ENCODE data around the gene PSME4.
"Not testable (repeated sequence)": the region's sequence is repeated elsewhere in the genome, so short reads cannot be mapped to it uniquely, and the experiment has no call there.

The PSME4 gene

GRCh38 chr2:53863538-53864227 is 107.1 kb downstream of the PSME4 start:
- H3K36me3 ChIP-seq (ENCODE audit: control insufficient read depth, insufficient read depth, low read length) = peaks cover 4% of the 10 kb centered on the region; the same call in 1 of the 2 replicates
- H3K4me1 ChIP-seq (ENCODE audit: control insufficient read depth, insufficient read depth, low read length) = no peaks in the 10 kb centered on the region
- WGBS (ENCODE audit: insufficient coverage, insufficient read length) = no CpG with 5 or more reads among the region's 6 CpGs
- H3K4me3 ChIP-seq (ENCODE audit: low read length) = no peak overlapping the region
- DNase-seq (ENCODE audit: low read depth, low spot score) = no peak
- no peaks in the 10 kb centered on the region for H3K27me3 ChIP-seq (ENCODE audit: control insufficient read depth, insufficient read depth, low read length)
- no peak overlapping the region for H3K27ac ChIP-seq (ENCODE audit: low read length)
- no peaks in the 10 kb centered on the region for H3K9me3 ChIP-seq (ENCODE audit: control insufficient read depth, insufficient read depth, low read length)

GRCh38 chr2:53861824-53862223 is 109.0 kb downstream of the PSME4 start:
- H3K4me1 ChIP-seq (ENCODE audit: control insufficient read depth, insufficient read depth, low read length) = no peaks in the 10 kb centered on the region
- no peaks in the 10 kb centered on the region for H3K9me3 ChIP-seq (ENCODE audit: control insufficient read depth, insufficient read depth, low read length)
- no peak overlapping the region for H3K4me3 ChIP-seq (ENCODE audit: low read length)
- H3K27me3 ChIP-seq (ENCODE audit: control insufficient read depth, insufficient read depth, low read length) = no peaks in the 10 kb centered on the region
- WGBS (ENCODE audit: insufficient coverage, insufficient read length) = no CpG with 5 or more reads among the region's 5 CpGs
- DNase-seq (ENCODE audit: low read depth, low spot score) = no peak
- H3K36me3 ChIP-seq (ENCODE audit: control insufficient read depth, insufficient read depth, low read length) = peaks cover 4% of the 10 kb centered on the region; the same call in 1 of the 2 replicates
- no peak overlapping the region for H3K27ac ChIP-seq (ENCODE audit: low read length)

- Histone ChIP-seq H3K27ac (ENCODE audit: low read length) (no peak within 1 kb of the TSS), H3K27me3 (ENCODE audit: control insufficient read depth, insufficient read depth, low read length) (no peaks in the 10 kb centered on the region), H3K36me3 (ENCODE audit: control insufficient read depth, insufficient read depth, low read length) (peaks cover 4% of the 10 kb centered on the region; the same call in 1 of the 2 replicates), H3K4me1 (ENCODE audit: control insufficient read depth, insufficient read depth, low read length) (no peaks in the 10 kb centered on the region), H3K9me3 (ENCODE audit: control insufficient read depth, insufficient read depth, low read length) (no peaks in the 10 kb centered on the region), H3K4me3 (ENCODE audit: low read length) (peak within 1 kb of the TSS; percentile 52; the same call in 1 of the 2 replicates)
- DNase-seq (ENCODE audit: low read depth, low spot score) = no peak
- WGBS (ENCODE audit: insufficient coverage, insufficient read length) = no CpG with 5 or more reads among the region's 72 CpGs
These were observed 111.3 kb downstream of the PSME4 start, which contains the start of gene GPR75 for GRCh38 chr2:53859206-53860181. GPR75 (minus strand) TSS chr2:53859967; CDS start chr2:53854756, 5,211 bp downstream.

GRCh38 chr2:53856272-53856671 is 114.5 kb downstream of the PSME4 start:
- Histone ChIP-seq H3K36me3 (ENCODE audit: control insufficient read depth, insufficient read depth, low read length) (no peaks in the 10 kb centered on the region), H3K9me3 (ENCODE audit: control insufficient read depth, insufficient read depth, low read length) (no peaks in the 10 kb centered on the region), H3K4me1 (ENCODE audit: control insufficient read depth, insufficient read depth, low read length) (no peaks in the 10 kb centered on the region), H3K4me3 (ENCODE audit: low read length) (no peak overlapping the region), H3K27ac (ENCODE audit: low read length) (no peak overlapping the region), H3K27me3 (ENCODE audit: control insufficient read depth, insufficient read depth, low read length) (no peaks in the 10 kb centered on the region)
- no CpG with 5 or more reads among the region's 2 CpGs for WGBS (ENCODE audit: insufficient coverage, insufficient read length)
- DNase-seq (ENCODE audit: low read depth, low spot score) = no peak

- H3K9me3 ChIP-seq (ENCODE audit: control insufficient read depth, insufficient read depth, low read length) = no peaks in the 10 kb centered on the region
- no peak overlapping the region for H3K4me3 ChIP-seq (ENCODE audit: low read length)
- H3K36me3 ChIP-seq (ENCODE audit: control insufficient read depth, insufficient read depth, low read length) = no peaks in the 10 kb centered on the region
- no peaks in the 10 kb centered on the region for H3K4me1 ChIP-seq (ENCODE audit: control insufficient read depth, insufficient read depth, low read length)
- H3K27me3 ChIP-seq (ENCODE audit: control insufficient read depth, insufficient read depth, low read length) = no peaks in the 10 kb centered on the region
- no CpG with 5 or more reads among the region's 2 CpGs for WGBS (ENCODE audit: insufficient coverage, insufficient read length)
- H3K27ac ChIP-seq (ENCODE audit: low read length) = no peak overlapping the region
- DNase-seq (ENCODE audit: low read depth, low spot score) = no peak
These were observed 116.1 kb downstream of the PSME4 start for GRCh38 chr2:53854678-53855077.

- Histone ChIP-seq H3K4me3 (ENCODE audit: low read length) (no peak overlapping the region), H3K36me3 (ENCODE audit: control insufficient read depth, insufficient read depth, low read length) (no peaks in the 10 kb centered on the region), H3K27ac (ENCODE audit: low read length) (no peak overlapping the region), H3K27me3 (ENCODE audit: control insufficient read depth, insufficient read depth, low read length) (no peaks in the 10 kb centered on the region), H3K9me3 (ENCODE audit: control insufficient read depth, insufficient read depth, low read length) (no peaks in the 10 kb centered on the region), H3K4me1 (ENCODE audit: control insufficient read depth, insufficient read depth, low read length) (no peaks in the 10 kb centered on the region)
- no peak for DNase-seq (ENCODE audit: low read depth, low spot score)
- WGBS (ENCODE audit: insufficient coverage, insufficient read length) = 96% methylated on average over 1 of the region's 4 CpGs
These were observed 118.3 kb downstream of the PSME4 start for GRCh38 chr2:53852532-53852931.

GRCh38 chr2:53851052-53851757 is 119.6 kb downstream of the PSME4 start:
- not testable (repeated sequence) for H3K4me1 ChIP-seq (ENCODE audit: control insufficient read depth, insufficient read depth, low read length); DNase-seq (ENCODE audit: low read depth, low spot score); H3K9me3 ChIP-seq (ENCODE audit: control insufficient read depth, insufficient read depth, low read length); H3K36me3 ChIP-seq (ENCODE audit: control insufficient read depth, insufficient read depth, low read length); H3K27ac ChIP-seq (ENCODE audit: low read length); H3K4me3 ChIP-seq (ENCODE audit: low read length); H3K27me3 ChIP-seq (ENCODE audit: control insufficient read depth, insufficient read depth, low read length)
- WGBS (ENCODE audit: insufficient coverage, insufficient read length) = no CpG with 5 or more reads among the region's 9 CpGs

GRCh38 chr2:53848062-53848461 is 122.7 kb downstream of the PSME4 start:
- H3K4me1 ChIP-seq (ENCODE audit: control insufficient read depth, insufficient read depth, low read length) = no peaks in the 10 kb centered on the region
- H3K27ac ChIP-seq (ENCODE audit: low read length) = no peak overlapping the region
- no peaks in the 10 kb centered on the region for H3K9me3 ChIP-seq (ENCODE audit: control insufficient read depth, insufficient read depth, low read length)
- H3K4me3 ChIP-seq (ENCODE audit: low read length) = no peak overlapping the region
- no peaks in the 10 kb centered on the region for H3K27me3 ChIP-seq (ENCODE audit: control insufficient read depth, insufficient read depth, low read length)
- no CpG with 5 or more reads among the region's 2 CpGs for WGBS (ENCODE audit: insufficient coverage, insufficient read length)
- no peaks in the 10 kb centered on the region for H3K36me3 ChIP-seq (ENCODE audit: control insufficient read depth, insufficient read depth, low read length)
- no peak for DNase-seq (ENCODE audit: low read depth, low spot score)

- Histone ChIP-seq H3K9me3 (ENCODE audit: control insufficient read depth, insufficient read depth, low read length) (no peaks in the 10 kb centered on the region), H3K36me3 (ENCODE audit: control insufficient read depth, insufficient read depth, low read length) (no peaks in the 10 kb centered on the region), H3K27ac (ENCODE audit: low read length) (no peak overlapping the region), H3K4me1 (ENCODE audit: control insufficient read depth, insufficient read depth, low read length) (no peaks in the 10 kb centered on the region), H3K4me3 (ENCODE audit: low read length) (no peak overlapping the region), H3K27me3 (ENCODE audit: control insufficient read depth, insufficient read depth, low read length) (no peaks in the 10 kb centered on the region)
- no CpG with 5 or more reads among the region's 2 CpGs for WGBS (ENCODE audit: insufficient coverage, insufficient read length)
- no peak for DNase-seq (ENCODE audit: low read depth, low spot score)
These were observed 127.2 kb downstream of the PSME4 start for GRCh38 chr2:53843595-53843994.

- Histone ChIP-seq H3K27me3 (ENCODE audit: control insufficient read depth, insufficient read depth, low read length) (no peaks in the 10 kb centered on the region), H3K27ac (ENCODE audit: low read length) (no peak overlapping the region), H3K4me1 (ENCODE audit: control insufficient read depth, insufficient read depth, low read length) (no peaks in the 10 kb centered on the region), H3K36me3 (ENCODE audit: control insufficient read depth, insufficient read depth, low read length) (no peaks in the 10 kb centered on the region), H3K9me3 (ENCODE audit: control insufficient read depth, insufficient read depth, low read length) (no peaks in the 10 kb centered on the region), H3K4me3 (ENCODE audit: low read length) (no peak overlapping the region)
- no CpG with 5 or more reads among the region's 3 CpGs for WGBS (ENCODE audit: insufficient coverage, insufficient read length)
- DNase-seq (ENCODE audit: low read depth, low spot score) = no peak
These were observed 127.9 kb downstream of the PSME4 start for GRCh38 chr2:53842891-53843290.
